Neural cell (in vitro differentiated cells): Measurements from ENCODE around the gene INTS12.

Experiments used
- CTCF ChIP-seq: fragments of 450-650 bp; IDR thresholded peaks from 2 replicates; pipeline ENCODE4 v1.5.1; 2014; ENCODE audit warnings: antibody characterized with exemption, mild to moderate bottlenecking, moderate library complexity; ENCODE audit not compliant: poor library complexity, severe bottlenecking
- EZH2 ChIP-seq: fragments of 200-600, 300-800 bp; shearing (Covaris generic), sonication (generic); IDR thresholded peaks from 2 replicates; pipeline ENCODE4 v1.6.1; 2014; ENCODE audit warnings: antibody characterized with exemption, low read length, borderline replicate concordance, mild to moderate bottlenecking; ENCODE audit not compliant: insufficient read depth, poor library complexity, severe bottlenecking
- POLR2AphosphoS5 ChIP-seq: IDR thresholded peaks from 2 replicates; pipeline ENCODE4 v1.6.1; 2012

GRCh38 chr4:105710678-105711077 is 2.2 kb upstream of the INTS12 start:
- TF ChIP-seq CTCF = no peak
- TF ChIP-seq POLR2AphosphoS5 = no peak
- TF ChIP-seq EZH2 = no peak
